Astrocyte of the hippocampus (primary cell): ENCODE data around the gene HIVEP3.

Experiments used
- DNase-seq: peaks from one replicate; pipeline ENCODE4 v3.0.0; 2011; ENCODE audit warnings: low read depth, low spot score

HIVEP3 gene

DNA sequence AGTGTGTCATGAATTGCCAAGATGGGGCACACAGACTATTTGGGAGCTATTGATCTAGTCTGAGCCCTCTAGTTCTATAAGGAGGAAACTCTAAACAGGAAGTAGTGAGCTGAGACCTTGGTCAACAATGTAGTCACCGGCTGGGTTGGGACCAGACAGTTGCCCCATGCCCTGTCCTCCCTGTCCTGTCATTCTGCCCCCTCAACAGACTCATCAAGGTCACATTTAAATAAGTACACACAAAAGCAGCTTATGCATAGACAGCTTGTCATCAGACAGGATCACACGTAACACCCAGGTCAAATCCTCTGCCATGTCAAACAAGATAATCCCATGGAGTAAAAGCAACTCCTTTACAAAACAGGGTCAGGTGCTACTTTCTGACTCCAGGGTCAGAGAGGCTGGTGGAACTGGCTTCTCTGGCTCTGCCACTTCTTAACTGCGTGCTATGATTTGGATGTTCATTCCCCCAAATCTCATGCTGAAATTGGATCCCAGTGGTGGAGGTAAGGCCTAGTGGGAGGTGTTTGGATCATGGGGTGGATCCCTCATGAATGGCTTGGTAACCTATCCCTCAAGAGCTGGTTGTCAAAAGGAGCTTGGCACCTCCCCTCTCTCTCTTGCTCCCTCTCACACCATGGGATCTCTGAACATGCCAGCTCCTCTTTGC is 128.9 kb downstream of the HIVEP3 start:
- DNase-seq, result no peak

- no peak for DNase-seq
Measured at GRCh38 chr1:41788427-41788826, 130.3 kb downstream of the HIVEP3 start.

DNA sequence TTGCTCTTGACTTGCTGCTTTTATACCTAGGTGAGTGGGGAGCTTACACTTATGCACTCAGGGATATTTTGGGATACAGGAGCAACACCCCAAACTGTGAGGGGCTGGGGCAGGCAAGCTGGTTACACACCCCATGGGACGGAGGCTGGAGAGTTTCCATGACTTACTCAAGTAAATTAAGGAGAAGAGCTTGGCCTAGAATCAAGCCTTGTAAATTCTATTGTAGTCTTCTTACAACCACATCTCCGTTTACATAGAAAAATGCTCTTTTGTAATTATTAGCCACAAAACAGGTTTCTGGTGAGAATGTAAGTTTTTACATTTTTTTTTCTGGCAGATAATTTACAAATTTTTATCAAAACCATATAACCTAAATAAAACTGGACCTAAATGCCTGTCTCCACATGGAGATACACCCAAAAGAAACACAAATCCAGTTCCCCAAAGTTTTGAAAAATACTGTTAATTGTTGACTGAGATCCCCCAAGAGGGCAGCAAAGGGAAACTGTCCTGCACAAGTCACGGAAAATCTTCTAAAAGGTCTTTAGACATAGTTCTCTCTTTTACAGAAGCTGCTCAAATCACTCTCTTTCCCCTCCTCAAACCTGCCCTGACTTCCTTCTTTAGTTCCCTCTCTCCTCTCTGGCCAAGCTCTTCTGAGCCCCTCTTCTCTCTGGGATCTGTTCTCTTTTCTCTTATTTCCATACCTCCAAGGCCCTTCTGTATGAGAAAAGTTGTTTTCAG is 134.0 kb downstream of the HIVEP3 start:
- no peak for DNase-seq

DNA sequence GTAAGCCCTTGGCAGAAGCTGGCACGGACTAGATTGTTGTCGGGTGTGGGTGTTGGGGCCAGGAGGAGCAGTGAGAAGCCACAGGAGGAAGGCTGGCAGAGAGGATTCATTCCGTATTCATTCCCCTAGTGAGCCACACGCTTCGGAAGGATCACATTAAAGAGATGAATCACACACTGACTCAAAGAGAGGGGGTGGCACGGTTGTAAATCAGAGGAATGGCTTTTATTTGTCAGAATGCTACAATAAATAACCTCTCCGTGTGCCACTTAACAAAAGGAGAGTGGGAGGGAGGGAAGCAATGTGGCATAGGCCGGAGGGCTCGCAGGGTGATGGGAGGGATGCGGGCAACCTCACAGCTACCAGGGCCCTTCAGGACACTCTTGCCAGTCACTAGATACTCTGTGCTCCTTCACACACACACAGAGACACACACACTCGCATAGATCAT is 135.5 kb downstream of the HIVEP3 start:
- peak; percentile 89 for DNase-seq

GRCh38 chr1:41780916-41781315 is 137.8 kb downstream of the HIVEP3 start:
- DNase-seq, result no peak

- DNase-seq, result no peak
Measured at GRCh38 chr1:41780322-41780721, 138.4 kb downstream of the HIVEP3 start.

DNA sequence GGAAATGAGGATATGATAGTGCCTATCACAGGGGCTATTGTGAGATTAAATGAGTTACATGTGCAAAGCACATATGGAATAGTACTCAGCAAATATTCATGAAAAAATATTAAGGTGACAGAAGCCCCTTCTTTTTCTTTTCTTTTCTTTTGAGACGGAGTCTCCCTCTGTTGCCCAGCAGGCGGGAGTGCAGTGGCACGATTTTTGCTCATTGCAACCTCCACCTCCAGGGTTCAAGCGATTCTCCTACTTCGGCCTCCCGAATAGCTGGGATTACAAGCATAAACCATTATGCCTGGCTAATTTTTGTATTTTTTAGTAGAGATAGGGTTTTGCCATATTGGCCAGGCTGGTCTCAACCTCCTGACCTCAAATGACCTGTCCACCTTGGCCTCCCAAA is 139.4 kb downstream of the HIVEP3 start:
- DNase-seq, result no peak

- DNase-seq, result no peak
Measured at GRCh38 chr1:41777695-41778094, 141.0 kb downstream of the HIVEP3 start.

DNA sequence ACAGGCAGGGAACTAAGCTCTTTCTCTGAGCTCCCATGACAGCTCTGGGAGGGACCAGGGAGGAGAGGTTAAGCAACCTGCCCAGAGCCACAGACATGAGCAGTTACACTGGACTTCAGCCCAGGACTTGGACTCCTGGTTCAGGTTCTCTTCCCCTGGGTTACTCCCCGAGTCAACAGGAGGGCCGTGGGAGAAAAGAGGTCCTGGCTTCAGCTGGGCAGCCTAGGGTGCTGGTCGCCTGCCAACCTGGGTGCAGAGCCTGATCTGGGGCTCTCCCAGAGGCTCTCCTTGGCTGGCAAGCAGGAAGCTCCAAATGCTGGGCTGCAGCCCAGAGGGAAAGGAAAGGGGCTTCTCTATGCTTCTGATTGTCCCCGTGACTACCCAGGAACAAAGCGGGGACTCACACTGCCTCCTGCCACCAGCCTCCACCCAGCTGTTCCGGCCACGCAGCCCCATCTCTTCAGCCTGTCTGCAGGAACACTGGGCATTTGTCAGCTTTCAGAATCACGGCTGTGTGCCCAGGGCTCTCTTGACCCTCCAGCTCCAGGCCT is 141.8 kb downstream of the HIVEP3 start:
- no peak for DNase-seq

GRCh38 chr1:41775956-41776585 is 142.7 kb downstream of the HIVEP3 start:
- no peak for DNase-seq

DNA sequence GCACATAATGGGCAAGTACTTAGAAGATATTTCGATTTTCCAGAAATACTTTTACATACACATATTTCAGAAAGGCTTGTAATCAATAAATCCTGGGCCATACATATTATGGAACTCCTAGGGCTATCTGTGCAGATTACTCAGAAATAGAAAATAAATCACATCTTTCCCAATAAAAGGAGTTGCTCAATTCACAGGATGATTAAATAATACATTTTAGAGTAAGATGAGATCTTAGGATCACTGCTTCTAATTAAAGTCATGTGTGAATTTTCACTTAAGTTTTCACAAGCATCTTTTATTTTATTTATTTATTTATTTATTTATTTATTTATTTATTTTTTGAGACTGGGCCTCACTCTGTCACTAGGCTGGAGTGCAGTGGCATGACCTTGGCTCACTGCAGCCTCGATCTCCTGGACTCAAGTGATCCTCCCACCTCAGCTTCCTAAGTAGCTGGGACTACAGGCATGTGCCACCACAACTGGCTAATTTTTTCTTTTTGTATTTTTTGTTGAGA is 144.2 kb downstream of the HIVEP3 start:
- DNase-seq, result no peak

GRCh38 chr1:41773842-41774241 is 144.9 kb downstream of the HIVEP3 start:
- no peak for DNase-seq

GRCh38 chr1:41773144-41773591 is 145.6 kb downstream of the HIVEP3 start:
- peak; percentile 88 for DNase-seq

- no peak for DNase-seq
Measured at GRCh38 chr1:41769068-41769467, 149.7 kb downstream of the HIVEP3 start.

- no peak for DNase-seq
Measured at GRCh38 chr1:41768583-41768982, 150.1 kb downstream of the HIVEP3 start.

GRCh38 chr1:41767534-41768525 is 150.9 kb downstream of the HIVEP3 start:
- no peak for DNase-seq

- no peak for DNase-seq
Measured at GRCh38 chr1:41766546-41766945, 152.2 kb downstream of the HIVEP3 start.

DNA sequence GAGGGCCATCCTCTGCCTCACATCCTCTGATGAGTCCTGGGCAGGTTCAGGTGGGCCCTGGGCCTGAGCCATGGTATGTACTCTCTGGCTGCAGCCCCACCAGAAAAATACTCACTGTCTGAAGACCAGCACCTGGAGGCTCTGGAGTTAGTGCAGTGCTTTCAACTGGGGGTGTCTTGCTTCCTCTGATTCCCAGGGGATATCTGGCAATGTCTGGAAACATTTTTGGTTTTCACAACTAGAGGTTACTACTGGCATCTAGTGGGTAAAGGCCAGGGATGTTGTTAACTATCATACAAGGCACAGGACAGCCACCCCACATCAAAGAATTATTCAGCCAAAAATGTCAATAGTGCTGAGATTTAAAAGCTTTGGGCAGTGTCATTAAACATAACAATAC is 152.7 kb downstream of the HIVEP3 start:
- DNase-seq, result no peak

- no peak for DNase-seq
Measured at GRCh38 chr1:41765152-41765551, 153.6 kb downstream of the HIVEP3 start.

DNA sequence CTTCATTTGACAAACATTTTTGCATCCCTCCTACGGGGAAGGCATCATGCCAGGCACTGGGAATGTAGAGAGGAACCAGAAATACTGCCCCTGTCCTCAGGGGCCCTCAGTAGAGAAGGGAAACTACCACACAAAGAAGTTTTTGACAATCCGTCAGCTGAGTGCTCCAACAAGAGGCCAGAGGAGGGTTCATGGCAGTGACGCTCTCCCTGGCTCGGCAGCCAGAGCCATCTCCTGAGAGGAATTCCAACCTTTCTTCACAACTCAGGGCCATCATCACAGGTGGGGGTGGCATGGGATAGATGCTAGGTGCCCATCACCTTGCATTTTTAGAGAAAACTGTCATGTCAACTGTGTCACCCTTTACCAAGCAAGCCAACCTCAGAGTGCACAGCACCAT is 154.1 kb downstream of the HIVEP3 start:
- DNase-seq, result no peak

- DNase-seq, result no peak
Measured at GRCh38 chr1:41762777-41763176, 155.9 kb downstream of the HIVEP3 start.
